NCI-H460 (cell line): Measurements from ENCODE around the gene BBS2. TPM values are rescaled to one million over a fixed set of nuclear protein-coding genes. Genes with fewer than 3 reads are reported as not detected.
"Not testable (repeated sequence)": the region's sequence is repeated elsewhere in the genome, so short reads cannot be mapped to it uniquely, and the experiment has no call there.

Experiments used
- DNase-seq: peaks from one replicate; pipeline ENCODE4 v3.0.0-alpha.2; 2016; ENCODE audit warnings: low read depth; ENCODE audit errors: extremely low read depth
- total RNA-seq: library from RNA; depleted of rRNA; stranded (reverse); fragments of >200 nt; shearing (Covaris generic); gene quantifications from 2 replicates; pipeline ENCODE4 v1.2.3, GENCODE V29; 2014

BBS2 gene
- total RNA-seq, 1 experiment from 2014 or later = 75.3 TPM

DNA sequence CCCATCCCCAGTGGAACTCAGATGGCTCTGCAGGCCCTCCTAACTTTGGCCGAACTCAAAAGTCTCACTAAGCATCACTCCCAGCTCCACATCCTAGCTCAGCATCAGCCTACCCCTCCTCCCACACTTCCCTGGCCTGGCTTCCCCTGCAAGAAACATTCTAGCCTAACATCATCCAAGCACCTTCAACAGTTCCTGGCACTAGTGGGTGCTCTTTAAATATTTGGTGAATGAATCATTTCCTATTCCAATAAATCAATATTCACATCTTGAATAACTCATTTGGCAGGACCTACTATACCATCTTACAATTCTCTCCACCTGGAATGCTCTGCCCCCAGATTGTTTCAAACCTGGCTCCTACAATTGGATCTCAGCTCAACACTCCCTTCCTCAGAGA, 11.0 kb upstream of the BBS2 start:
- no peak for DNase-seq

DNA sequence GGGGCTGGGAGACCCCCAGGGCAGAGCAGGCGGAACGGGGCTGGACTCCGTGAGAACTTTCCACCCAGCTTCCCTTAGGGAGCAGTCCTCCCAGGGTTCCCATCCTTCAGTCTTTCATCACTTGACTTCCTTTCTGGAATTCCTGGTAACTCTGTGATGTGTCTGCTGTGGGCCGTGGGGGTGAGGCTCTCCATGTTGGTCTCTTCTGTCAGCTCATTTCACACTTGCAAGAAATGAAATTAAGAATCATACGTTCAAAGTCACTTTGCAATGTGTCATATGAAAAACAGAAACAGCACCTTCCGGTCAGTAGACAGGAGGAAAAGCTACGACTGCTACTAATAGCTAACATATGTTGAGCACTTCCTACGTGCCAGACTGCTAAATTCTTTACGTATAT, 5.4 kb upstream of the BBS2 start:
- DNase-seq = no peak

DNA sequence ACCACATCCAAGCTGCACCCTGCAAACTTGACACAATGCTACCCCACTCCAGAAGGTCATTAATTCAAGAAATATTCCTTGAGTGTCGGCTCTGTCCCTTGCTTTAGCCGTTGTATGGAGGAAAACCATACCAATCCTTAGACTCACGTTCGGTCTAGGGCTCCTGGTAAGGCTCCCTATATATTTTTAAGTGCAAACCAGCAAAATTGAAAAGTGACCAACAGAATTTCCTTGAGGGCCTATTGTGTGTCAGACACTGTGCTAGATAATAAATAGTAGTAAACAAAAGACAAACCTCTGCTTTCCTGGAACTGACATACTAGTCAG, 390 bp upstream of the BBS2 start:
- DNase-seq = no peak

DNA sequence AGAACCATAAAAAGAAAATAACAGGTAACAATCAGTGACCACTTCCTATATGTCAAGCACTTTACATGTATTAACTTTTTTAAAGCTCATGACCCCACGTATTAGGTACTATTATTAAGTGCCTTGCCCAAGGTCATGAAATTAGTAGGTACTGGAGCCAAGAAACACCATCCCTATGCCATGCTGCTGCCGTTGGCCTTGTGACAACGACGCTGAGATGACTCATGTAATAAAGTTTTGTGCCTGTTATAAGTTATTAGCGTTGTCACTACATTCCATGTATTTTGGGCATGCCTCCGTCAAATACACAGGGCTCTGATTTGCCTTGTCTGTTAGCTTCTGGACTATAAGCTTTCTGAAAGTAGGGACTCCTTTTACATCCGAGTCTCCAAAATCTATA, 1.4 kb downstream of the BBS2 start:
- DNase-seq = no peak

DNA sequence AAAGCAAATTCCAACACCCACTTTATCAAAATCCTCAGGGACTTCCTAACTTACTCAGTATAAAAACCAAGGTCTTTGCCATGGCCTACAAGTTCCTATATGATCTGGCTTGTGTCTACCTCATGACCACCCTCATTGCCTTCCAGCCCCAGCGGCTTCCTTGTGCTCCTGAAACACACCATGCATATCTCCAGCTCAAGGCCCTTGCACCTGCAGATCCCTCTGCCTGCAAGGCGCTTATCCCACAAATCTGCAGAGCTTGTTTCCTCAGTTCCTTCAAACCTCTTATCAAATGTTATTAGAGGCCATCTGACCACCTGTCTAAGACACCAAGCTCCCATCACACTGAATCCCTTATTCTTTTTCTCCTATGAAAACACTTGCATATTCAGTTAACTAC, 2.6 kb downstream of the BBS2 start:
- no peak for DNase-seq

DNA sequence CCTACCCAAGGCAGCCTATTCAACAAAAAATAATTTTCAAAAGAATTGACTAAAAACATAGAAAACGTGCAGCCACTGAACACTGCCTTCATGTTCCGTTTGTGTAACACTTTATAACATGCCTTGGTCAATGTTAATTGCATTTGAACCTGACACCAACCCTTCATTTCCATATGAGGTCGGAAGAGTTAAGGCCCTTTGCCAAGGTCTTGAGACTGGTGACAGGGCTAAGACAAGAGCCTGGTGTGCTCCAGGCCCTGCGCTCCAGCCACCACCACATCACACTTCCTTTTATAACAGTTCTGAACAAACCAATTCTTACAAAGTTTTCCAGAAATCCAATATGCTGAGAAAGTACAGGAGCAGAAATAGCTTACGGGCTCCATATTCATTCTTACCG, 4.2 kb downstream of the BBS2 start:
- no peak for DNase-seq

DNA sequence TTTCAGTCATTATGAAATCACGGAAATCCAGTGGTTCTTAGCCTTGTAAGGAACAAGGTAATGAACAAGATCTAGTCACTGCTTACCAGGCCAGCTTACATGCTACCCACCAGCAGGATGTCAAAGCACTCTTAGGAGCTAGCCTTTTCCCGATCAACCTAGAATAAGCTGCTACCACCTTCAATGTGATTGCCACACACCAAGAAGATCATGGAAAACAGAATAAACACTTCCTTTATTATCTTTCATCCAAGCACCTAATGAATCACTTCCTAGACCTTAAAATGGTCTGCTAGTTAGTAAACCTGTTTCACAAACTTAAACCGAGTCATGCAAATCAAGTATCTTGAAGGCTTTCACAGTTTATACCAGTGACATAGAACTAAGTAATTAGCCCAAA, 5.0 kb downstream of the BBS2 start:
- no peak for DNase-seq

DNA sequence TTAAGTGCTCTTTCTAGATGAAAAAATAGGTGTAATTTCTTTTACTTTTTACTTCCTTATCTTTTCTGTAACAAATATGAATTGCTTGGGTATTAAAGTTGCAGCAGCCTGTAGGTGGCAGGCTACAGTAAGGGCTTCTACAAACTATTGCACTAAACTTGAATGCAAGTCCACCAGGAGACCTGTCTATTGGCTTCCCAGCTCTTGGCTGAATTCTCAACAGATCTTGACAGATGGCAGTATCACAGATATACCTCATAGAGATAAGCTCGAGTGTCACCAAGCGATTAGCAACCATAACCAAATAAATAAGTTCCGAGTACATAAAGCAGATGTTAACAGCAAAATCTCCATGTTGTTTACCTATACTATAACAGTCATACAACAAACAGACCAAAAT, 5.9 kb downstream of the BBS2 start:
- peak; percentile 63 for DNase-seq

DNA sequence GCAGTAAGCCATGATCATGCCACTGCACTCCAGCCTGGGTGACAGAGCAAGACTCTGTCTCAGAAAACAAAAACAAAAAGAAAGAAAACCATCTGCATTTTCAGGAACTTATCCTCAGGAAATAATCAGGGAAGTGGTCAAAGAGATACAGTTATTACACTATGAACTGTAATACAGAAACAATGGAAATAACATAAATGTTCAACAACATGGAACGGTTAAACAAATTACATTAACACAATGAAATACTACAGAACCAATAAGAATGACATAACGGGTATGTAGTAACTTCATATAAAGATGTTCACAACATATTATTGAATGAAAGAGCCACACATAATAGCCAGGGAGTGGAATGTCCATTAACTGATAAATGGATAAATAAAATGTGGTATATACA, 6.7 kb downstream of the BBS2 start:
- no peak for DNase-seq

DNA sequence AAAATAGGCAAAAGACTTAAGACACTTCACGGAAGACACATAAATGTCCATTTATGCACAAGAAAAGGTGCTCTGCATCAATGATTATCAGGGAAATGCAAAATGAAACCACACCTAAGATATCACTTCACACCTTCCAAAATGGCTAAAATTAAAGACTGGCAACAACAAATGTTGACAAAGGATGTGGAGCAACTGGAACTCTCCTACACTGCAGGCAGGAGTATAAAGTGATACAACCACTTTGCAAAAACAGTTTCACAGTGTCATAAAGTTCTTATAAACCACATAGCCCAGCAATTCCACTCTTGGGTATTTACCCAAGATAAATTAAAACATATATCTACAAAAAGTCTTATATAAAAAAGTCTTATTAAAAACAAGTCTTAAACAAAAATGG, 7.8 kb downstream of the BBS2 start:
- DNase-seq = no peak

DNA sequence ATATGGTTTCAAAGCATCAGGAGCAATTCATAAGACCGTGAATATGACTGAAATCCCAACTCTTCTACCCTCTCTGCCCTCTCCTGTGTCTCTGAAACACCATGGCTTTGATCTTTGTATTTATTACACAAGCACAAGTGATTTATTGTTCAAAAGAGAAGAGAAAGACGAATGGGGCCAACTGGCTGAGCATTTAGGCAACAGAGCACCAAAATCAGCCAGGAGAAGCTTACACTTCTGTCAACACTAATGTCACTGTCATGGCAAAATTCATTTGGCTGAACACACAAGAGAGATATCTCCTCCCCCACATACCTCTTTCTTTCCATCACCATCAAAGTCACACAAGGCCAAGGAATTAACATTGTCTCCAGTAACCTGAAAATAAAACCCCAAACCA, 9.3 kb downstream of the BBS2 start:
- no peak for DNase-seq

DNA sequence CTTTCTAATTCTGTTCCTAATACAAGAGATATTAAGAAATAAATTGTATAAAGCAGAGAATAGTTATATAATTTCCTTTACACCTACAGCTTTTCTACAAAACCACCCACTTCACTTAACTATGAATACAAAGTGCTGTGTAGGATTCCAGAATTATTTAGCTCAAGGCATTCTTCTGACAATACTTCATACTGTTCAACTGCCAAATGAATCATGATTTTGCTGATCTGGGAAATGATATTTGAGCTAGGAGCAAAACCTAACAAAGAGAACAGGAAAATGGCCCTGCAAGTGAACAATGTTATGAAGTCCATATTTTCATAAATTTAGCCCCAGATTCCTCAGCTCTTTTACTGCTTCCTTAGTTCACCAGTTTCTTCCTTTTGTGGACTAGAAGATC, 12.9 kb downstream of the BBS2 start:
- no peak for DNase-seq

DNA sequence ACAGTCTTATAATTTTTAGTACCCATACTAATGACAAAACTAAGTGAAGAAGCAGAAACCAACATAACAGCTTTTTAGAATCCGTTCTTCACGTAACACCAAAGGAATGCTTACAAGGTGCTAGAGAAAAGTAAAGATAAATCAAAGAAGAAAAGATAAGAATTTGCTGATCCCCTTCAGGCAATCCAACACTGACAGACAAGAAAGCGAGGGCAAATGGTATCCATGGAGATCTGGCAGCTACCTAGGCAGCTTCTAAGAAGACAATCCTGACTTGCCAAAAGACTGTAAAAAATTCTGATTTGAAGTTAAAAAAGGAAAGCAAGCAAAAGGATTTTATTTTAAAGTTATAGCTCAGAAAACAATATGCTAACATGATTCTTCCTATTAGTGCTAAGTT, 14.6 kb downstream of the BBS2 start:
- no peak for DNase-seq

DNA sequence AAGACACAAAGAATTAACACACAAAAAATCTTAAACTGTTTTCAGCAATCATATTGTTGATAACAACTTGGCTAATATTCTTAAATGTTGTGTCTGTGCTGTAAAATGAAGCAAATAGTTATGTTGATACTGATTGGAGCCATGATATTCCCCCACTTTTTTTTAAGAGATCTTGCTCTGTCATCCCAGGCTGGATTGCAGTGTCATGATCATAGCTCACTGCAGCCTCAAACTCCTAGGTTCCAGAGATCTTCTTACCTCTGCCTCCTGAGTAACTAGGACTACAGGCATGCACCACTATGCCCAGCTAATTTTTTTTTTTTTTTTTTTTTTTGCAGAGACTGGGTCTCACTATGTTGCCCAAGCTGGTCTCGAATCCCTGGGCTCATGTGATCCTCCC, 26.0 kb downstream of the BBS2 start:
- no peak for DNase-seq

DNA sequence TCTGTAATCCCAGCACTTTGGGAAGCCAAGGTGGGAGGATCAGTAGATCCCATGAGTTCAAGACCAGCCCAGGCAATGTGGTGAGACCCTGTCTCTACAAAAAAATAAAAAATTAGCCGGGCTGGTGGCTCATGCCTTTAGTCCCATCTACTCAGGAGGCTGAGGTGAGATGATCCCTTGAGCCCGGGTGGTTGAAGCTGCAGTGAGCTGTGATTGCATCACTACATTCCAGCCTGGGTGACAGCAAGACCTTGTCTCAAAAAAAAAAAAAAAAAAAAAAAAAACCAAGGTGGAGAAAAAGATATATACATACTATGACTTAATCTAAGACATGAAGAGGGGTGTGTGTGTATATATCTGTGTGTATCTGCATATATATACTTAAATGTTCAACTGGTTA, 26.7 kb downstream of the BBS2 start:
- DNase-seq = no peak

DNA sequence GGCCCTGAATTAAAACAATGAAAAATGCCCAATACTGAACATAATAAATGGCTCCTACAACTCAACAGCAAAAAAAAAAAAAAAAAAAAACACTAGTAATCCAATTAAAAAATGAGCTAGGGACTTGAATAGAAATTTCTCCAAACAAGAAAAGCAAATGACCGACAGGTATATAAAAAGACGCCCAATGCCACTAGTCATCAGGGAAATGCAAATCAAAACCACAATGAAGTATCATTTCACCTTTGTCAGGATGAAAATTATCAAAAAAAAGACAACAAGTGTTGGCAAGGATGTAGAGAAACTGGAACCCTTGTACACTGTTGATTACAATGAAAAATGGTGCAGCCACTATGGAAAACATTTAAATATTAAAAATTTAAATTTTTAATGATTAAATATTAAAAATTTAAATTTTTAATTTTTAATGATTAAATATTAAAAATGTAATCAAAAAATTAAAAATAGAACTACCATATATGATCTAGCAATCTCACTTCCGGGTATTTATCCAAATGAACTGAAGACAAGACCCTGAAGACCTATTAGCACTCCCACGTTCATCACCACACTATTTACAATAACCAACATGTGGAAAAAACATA, 28.1 kb downstream of the BBS2 start:
- DNase-seq = no peak

DNA sequence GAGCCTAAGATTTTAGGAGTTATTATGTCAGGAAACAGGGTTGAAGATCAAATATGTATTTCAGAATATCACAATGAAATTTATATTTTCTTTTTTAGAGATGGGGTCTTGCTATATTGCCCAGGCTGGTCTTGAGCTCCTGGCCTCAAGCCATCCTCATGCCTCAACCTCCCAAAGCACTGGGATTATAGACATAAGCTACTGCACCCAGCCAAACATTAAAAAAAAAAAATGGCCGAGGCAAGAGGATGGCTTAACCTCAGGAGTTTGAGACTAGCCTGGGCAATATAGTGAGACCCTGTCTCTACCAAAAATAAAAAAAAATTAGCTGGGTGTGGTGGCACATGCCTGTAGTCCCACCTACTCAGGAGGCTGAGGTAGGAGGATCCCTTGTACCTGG, 31.0 kb downstream of the BBS2 start:
- not testable (repeated sequence) for DNase-seq

DNA sequence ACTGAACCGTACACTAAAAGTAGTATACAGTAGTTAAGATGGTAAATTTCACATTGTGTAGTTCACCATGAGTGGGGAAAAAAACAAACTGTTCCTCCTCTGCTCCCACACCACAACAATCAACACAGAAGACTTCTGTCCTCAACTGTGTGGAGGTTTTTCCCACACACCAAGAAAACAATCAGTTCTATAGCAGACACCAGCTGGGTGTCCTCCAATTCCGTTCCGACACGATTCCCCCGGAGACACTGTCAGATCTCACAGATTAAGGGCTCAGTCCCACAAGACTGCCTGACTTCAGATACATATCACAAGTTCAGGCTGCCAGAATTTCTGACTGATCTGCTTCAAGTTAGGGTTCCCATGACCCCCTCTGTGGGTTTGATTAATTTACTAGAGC, 31.8 kb downstream of the BBS2 start:
- DNase-seq = no peak

DNA sequence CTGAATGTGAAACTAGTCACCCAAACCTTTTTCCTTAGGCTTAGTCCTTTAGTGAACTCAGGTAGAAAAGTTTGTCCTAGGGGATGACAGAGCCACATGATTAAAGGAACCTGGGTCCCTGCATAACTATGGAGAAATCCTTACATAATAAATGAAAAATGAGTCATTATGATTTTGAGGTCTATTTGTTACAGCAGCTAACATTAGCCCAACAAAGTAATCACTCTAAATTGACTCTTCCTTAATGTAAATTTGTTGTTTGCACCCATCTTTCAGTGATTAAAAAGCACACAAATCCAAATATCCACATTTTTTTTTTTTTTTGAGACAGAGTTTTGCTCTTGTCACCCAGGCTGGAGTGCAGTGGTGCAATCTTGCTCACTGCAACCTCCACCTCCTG, 36.4 kb downstream of the BBS2 start:
- no peak for DNase-seq

DNA sequence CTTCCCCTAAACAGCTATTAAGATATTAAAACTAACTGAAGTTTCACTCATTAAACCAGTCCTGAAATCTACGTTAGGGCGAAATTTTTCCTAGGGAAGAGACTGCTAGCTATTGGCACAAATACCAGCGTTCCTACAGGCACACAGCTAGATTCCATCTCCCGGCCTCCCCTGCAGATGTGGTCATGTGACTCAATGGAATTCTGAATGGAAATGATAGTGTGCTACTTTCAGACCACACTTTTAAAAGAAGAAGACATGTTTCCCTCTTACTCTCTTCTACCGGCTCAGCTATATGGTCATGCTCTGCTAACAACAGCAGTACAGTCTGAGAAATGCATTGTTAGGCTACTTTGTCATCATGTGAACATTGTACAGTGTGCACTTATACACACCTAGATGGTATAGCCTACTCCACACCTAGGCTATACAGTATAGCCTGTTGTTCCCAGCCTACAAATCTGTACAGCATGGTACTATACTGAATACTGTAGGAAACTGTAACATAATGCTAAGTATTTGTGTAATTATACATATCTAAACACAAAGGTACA, 37.1 kb downstream of the BBS2 start:
- no peak for DNase-seq

DNA sequence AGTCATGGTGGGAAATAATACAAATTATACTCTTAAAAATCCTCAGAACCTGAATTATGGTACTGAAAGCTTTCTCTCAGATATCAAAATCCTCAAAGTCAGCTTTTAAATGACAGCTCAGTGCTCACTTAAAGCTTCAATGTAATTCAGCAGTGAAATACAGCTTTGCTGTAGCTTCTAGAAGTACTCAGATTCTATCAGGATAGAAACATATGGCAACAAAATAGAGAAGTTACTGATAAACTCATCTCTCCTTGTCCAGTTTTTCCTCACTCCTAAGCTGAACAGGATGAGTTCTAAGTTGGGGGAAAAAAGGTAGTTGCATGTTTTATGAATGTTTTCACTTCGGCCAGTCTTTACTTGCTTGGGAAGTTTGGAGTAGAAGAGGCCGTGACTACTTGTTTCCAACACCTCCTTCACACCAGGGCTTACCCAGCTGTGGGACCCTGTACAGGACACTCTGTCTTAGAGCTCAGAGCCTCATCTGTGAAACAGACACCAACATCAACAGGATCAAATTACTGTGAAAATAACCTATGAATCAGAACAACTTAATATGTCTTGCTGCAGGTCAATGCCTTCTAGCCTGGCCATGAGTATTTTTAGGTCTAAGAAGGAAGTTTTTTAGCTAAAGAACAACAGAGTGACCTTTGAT, 38.2 kb downstream of the BBS2 start:
- DNase-seq = no peak

DNA sequence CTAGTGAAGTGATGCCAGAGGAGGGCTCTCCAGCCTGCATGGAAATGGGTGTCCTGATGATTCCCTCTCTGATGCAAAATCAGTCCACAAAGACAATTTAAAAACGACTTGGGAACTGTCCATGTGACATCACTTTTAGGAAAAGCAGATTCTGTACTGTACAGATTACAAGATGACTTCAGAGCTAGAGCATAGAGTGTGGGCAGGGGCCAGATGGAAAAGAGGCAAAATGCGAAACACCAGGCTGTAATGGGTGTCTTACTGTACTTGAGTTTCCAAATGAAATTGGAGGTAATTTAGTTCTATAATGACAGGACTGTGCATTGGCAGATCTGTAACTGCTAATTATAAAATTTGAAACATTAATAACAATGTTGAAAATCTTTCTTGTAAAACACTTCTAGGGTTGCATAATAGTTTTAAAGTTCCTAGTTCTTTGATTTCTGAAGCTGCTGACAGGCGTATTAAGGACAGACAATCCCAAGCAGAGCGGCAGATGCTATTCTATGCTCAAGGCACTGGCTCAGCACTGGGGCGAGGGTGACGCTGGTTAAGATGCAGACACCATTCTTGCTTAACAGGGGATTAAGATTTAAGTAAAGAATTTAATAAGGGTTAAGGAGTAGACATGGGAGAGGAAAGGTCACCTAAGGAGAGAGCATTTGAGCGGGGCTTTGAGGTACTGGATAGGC, 38.9 kb downstream of the BBS2 start:
- DNase-seq = no peak
